Measurements from ENCODE around the gene B3GALNT1.
A peak's percentile ranks its signal among the peaks of the same experiment; 100 is the strongest.

B3GALNT1 gene

GRCh38 chr3:161104561-161105551, at the start of gene B3GALNT1:
Gene B3GALNT1 (minus strand): TSS chr3:161105349. CDS start chr3:161086754, 18,595 bp downstream.
- DNase-seq = peak; percentile 33 to 45

- DNase-seq = no peak
Observed at GRCh38 chr3:161153480-161153879, 48.3 kb upstream of the B3GALNT1 start.

- DNase-seq = no peak
Observed at GRCh38 chr3:161150001-161150525, 44.9 kb upstream of the B3GALNT1 start.

- no peak for DNase-seq
Observed at GRCh38 chr3:161149529-161149928, 44.4 kb upstream of the B3GALNT1 start.

GRCh38 chr3:161148832-161149475, 43.8 kb upstream of the B3GALNT1 start:
- no peak for DNase-seq

GRCh38 chr3:161142486-161142885, 37.3 kb upstream of the B3GALNT1 start:
- no peak for DNase-seq

- no peak for DNase-seq
Observed at GRCh38 chr3:161139686-161140085, 34.5 kb upstream of the B3GALNT1 start.

- no peak for DNase-seq
Observed at GRCh38 chr3:161137260-161137659, 32.1 kb upstream of the B3GALNT1 start.

GRCh38 chr3:161132391-161132790, 27.2 kb upstream of the B3GALNT1 start:
- no peak for DNase-seq

- no peak for DNase-seq
Observed at GRCh38 chr3:161126495-161126894, 21.3 kb upstream of the B3GALNT1 start.

GRCh38 chr3:161117646-161118045, 12.5 kb upstream of the B3GALNT1 start:
- no peak for DNase-seq

GRCh38 chr3:161108840-161109239, 3.7 kb upstream of the B3GALNT1 start:
- DNase-seq = no peak

GRCh38 chr3:161107311-161107710, 2.2 kb upstream of the B3GALNT1 start:
- DNase-seq = no peak

- DNase-seq = no peak
Observed at GRCh38 chr3:161103776-161104385, 1.3 kb downstream of the B3GALNT1 start.

- DNase-seq = no peak
Observed at GRCh38 chr3:161101609-161102008, 3.5 kb downstream of the B3GALNT1 start.

- no peak for DNase-seq
Observed at GRCh38 chr3:161100994-161101393, 4.2 kb downstream of the B3GALNT1 start.

GRCh38 chr3:161096771-161097367, 8.3 kb downstream of the B3GALNT1 start:
- DNase-seq = peak in 1 of 2 experiments; percentile 29

- no peak for DNase-seq
Observed at GRCh38 chr3:161093895-161094294, 11.3 kb downstream of the B3GALNT1 start.

GRCh38 chr3:161084277-161084676, 20.9 kb downstream of the B3GALNT1 start:
- no peak for DNase-seq

GRCh38 chr3:161083131-161083530, 22.0 kb downstream of the B3GALNT1 start:
- no peak for DNase-seq

GRCh38 chr3:161082063-161082462, 23.1 kb downstream of the B3GALNT1 start:
- no peak for DNase-seq

- DNase-seq = no peak
Observed at GRCh38 chr3:161081633-161082032, 23.5 kb downstream of the B3GALNT1 start.

GRCh38 chr3:161073181-161073580, 32.0 kb downstream of the B3GALNT1 start:
- no peak for DNase-seq
